MCF 10A (cell line): Measurements from ENCODE around the gene RPGRIP1L. TPM values are rescaled to one million over a fixed set of nuclear protein-coding genes. Genes with fewer than 3 reads are reported as not detected.
"Not testable (repeated sequence)": the region's sequence is repeated elsewhere in the genome, so short reads cannot be mapped to it uniquely, and the experiment has no call there.

Experiments
- BruUV-seq: library from RNA; stranded (reverse); fragments of 400-500 nt; replicated peaks from 2 replicates; lab custom pipeline; 2021; lab: Mats Ljungman, UMichigan
- CTCF ChIA-PET: fragments of 300-600 bp; sonication (Branson Sonifier 250); formaldehyde crosslinking; extraction: SDS; loops from one replicate; lab custom pipeline; 2021; ENCODE audit warnings: antibody characterized with exemption, inconsistent platforms; lab: Yijun Ruan, JAX
- POLR2A ChIA-PET: fragments of 300-600, 350-650 bp; sonication (Branson Sonifier 250); formaldehyde crosslinking; extraction: SDS; loops from one replicate; lab custom pipeline; 2020; ENCODE audit warnings: antibody characterized with exemption, inconsistent platforms; lab: Yijun Ruan, JAX
- DNase-seq: peaks from one replicate; pipeline ENCODE4 v3.0.0-alpha.2; 2018; ENCODE audit not compliant: unreplicated experiment
- H3K27ac Mint-ChIP-seq: one replicate; pipeline ENCODE4 v1.8.0; 2022; ENCODE audit warnings: mild to moderate bottlenecking, low read depth, mixed read lengths; ENCODE audit not compliant: unreplicated experiment
- H3K27me3 Mint-ChIP-seq: one replicate; pipeline ENCODE4 v1.8.0; 2022; ENCODE audit warnings: mixed read lengths; ENCODE audit not compliant: insufficient read depth, unreplicated experiment
- H3K36me3 Mint-ChIP-seq: one replicate; pipeline ENCODE4 v1.8.0; 2022; ENCODE audit warnings: mild to moderate bottlenecking, moderate library complexity, mixed read lengths; ENCODE audit not compliant: insufficient read depth, unreplicated experiment
- H3K4me1 Mint-ChIP-seq: one replicate; pipeline ENCODE4 v1.8.0; 2022; ENCODE audit warnings: mixed read lengths; ENCODE audit not compliant: insufficient read depth, unreplicated experiment
- H3K4me3 Mint-ChIP-seq: one replicate; pipeline ENCODE4 v1.8.0; 2022; ENCODE audit warnings: mild to moderate bottlenecking, moderate library complexity, mixed read lengths; ENCODE audit not compliant: unreplicated experiment
- H3K9me3 Mint-ChIP-seq: one replicate; pipeline ENCODE4 v1.8.0; 2022; ENCODE audit warnings: mixed read lengths; ENCODE audit not compliant: unreplicated experiment
- intact Hi-C: fragments of 100-400 bp; cut with micrococcal nuclease; formaldehyde crosslinking; loops from 2 replicates; pipeline ENCODE4 v1.14.1; 2022
- total RNA-seq: library from RNA; stranded (reverse); gene quantifications from 2 replicates; pipeline ENCODE4 v1.2.3, GENCODE V29; 2022
- TF ChIP-seq, protein P1 (sequence below): fragments of 200-600 bp; IDR thresholded peaks from one replicate; pipeline ENCODE4 v1.8.0; 2022; ENCODE audit warnings: antibody characterized with exemption, mild to moderate bottlenecking; ENCODE audit not compliant: unreplicated experiment

RPGRIP1L gene
- total RNA-seq, 1 experiment from 2014 or later, result 13.4 TPM

- CTCF ChIA-PET, result no interaction called here
- Mint-ChIP-seq H3K4me1 (no peaks in the 10 kb centered on the region), H3K4me3 (no peak overlapping the region), H3K9me3 (no peaks in the 10 kb centered on the region), H3K27me3 (no peaks in the 10 kb centered on the region), H3K27ac (no peak overlapping the region), H3K36me3 (peaks cover 47% of the 10 kb centered on the region)
- TF ChIP-seq, protein P1, sequence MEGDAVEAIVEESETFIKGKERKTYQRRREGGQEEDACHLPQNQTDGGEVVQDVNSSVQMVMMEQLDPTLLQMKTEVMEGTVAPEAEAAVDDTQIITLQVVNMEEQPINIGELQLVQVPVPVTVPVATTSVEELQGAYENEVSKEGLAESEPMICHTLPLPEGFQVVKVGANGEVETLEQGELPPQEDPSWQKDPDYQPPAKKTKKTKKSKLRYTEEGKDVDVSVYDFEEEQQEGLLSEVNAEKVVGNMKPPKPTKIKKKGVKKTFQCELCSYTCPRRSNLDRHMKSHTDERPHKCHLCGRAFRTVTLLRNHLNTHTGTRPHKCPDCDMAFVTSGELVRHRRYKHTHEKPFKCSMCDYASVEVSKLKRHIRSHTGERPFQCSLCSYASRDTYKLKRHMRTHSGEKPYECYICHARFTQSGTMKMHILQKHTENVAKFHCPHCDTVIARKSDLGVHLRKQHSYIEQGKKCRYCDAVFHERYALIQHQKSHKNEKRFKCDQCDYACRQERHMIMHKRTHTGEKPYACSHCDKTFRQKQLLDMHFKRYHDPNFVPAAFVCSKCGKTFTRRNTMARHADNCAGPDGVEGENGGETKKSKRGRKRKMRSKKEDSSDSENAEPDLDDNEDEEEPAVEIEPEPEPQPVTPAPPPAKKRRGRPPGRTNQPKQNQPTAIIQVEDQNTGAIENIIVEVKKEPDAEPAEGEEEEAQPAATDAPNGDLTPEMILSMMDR, result no peak
- no peak for DNase-seq
- POLR2A ChIA-PET, result interaction anchor here (0.7 kb wide), 1 partner anchor 14 kb away, joined by 3 read pairs; the partner anchor contains the start of genes FTO and RPGRIP1L
- no TSS peak for BruUV-seq
- intact Hi-C loops, result no loop called here
Observed at GRCh38 chr16:53689636-53690035, 14.0 kb downstream of the RPGRIP1L start.

GRCh38 chr16:53686710-53687109 lies 16.9 kb downstream of the RPGRIP1L start:
- ChIA-PET POLR2A (no interaction called here), CTCF (no interaction called here)
- H3K9me3 Mint-ChIP-seq, result no peaks in the 10 kb centered on the region
- intact Hi-C loops, result no loop called here
- TF ChIP-seq, protein P1, result no peak
- H3K4me1 Mint-ChIP-seq, result no peaks in the 10 kb centered on the region
- H3K4me3 Mint-ChIP-seq, result no peak overlapping the region
- H3K27me3 Mint-ChIP-seq, result no peaks in the 10 kb centered on the region
- peaks cover 39% of the 10 kb centered on the region for H3K36me3 Mint-ChIP-seq
- no TSS peak for BruUV-seq
- DNase-seq, result no peak
- no peak overlapping the region for H3K27ac Mint-ChIP-seq

DNA sequence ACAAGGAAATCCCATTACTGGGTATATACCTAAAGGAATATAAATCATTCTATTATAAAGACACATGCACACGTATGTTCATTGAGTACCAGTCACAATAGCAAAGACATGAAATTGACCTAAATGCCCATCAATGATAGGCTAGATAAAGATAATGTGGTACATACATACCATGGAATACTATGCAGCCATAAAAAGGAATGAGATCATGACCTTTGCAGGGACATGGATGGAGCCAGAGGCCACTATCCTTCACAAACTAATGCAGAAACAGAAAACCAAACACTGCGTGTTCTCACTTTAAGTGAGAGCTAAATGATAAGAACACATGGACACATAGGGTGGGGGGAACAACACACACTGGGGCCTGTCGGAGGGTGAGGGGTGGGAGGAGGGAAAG lies 18.3 kb downstream of the RPGRIP1L start:
- POLR2A ChIA-PET, H3K4me3 Mint-ChIP-seq, H3K9me3 Mint-ChIP-seq, H3K27me3 Mint-ChIP-seq, BruUV-seq, intact Hi-C loops, H3K27ac Mint-ChIP-seq, CTCF ChIA-PET, DNase-seq, H3K4me1 Mint-ChIP-seq: not testable (repeated sequence)
- peaks cover 33% of the 10 kb centered on the region for H3K36me3 Mint-ChIP-seq

GRCh38 chr16:53681354-53681753 lies 22.3 kb downstream of the RPGRIP1L start:
- H3K4me3 Mint-ChIP-seq, result no peak overlapping the region
- TF ChIP-seq, protein P1, result no peak

GRCh38 chr16:53680756-53681155 lies 22.9 kb downstream of the RPGRIP1L start:
- Mint-ChIP-seq H3K9me3 (no peaks in the 10 kb centered on the region), H3K36me3 (peaks cover 34% of the 10 kb centered on the region), H3K4me1 (peaks cover 5% of the 10 kb centered on the region), H3K27me3 (no peaks in the 10 kb centered on the region), H3K4me3 (no peak overlapping the region), H3K27ac (no peak overlapping the region)
- no TSS peak for BruUV-seq
- intact Hi-C loops, result no loop called here
- ChIA-PET CTCF (no interaction called here), POLR2A (no interaction called here)
- TF ChIP-seq, protein P1, result no peak
- no peak for DNase-seq

More at GRCh38 chr16:53681354-53681753, 22.3 kb downstream of the RPGRIP1L start:
- H3K4me1 Mint-ChIP-seq, result peaks cover 5% of the 10 kb centered on the region
- intact Hi-C loops, result no loop called here
- ChIA-PET POLR2A (no interaction called here), CTCF (interaction anchor here (0.6 kb wide), 1 partner anchor 15 kb away, joined by 3 read pairs; no protein-coding TSS in a partner anchor)
- no peaks in the 10 kb centered on the region for H3K9me3 Mint-ChIP-seq
- no peak overlapping the region for H3K27ac Mint-ChIP-seq
- no peak for DNase-seq
- H3K27me3 Mint-ChIP-seq, result no peaks in the 10 kb centered on the region
- BruUV-seq, result no TSS peak
- peaks cover 40% of the 10 kb centered on the region for H3K36me3 Mint-ChIP-seq
